Measurements from ENCODE around the gene SDS.

DNA sequence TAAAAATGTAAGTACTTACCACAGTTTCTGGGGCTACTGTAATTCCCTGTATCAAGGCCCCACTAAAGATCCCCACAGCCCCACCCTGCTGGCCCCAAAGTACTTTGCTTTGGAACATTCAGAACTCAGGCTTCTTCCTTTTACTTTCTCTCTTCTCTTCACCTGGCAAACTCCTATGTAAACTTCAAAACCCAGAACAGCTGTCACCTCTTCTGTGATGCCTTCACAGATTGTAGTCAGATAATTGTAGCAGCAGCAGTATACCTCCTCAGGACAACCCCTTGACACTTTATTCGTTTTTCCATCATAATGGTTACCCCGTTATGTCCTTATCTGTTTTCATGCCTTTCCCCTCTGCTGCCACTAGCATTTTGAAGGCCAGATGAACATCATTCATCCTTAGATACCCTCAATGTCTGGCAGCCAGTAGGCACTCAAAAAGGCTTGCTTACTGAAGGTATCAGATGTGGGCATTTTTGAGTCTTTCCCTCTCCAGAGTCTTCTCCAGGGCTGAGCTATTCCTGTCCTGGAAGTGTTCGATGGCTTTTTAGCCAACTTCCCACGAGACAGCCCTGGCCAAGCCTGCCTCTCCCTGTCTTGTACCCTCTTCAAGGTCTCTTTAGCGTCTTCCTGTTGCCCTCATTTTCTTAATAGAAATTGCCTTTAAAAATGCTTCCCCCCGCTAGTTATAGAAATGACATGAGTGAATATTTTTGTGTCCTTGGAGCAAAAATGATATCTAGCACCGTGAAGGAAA lies 37.9 kb downstream of the SDS start:
- TF ChIP-seq TAF1 (IDR thresholded peaks at IDR 0.05; ENCODE audit: low read depth) (no peak), NFIC (IDR thresholded peaks at IDR 0.05) (no peak), ZBTB7A (IDR thresholded peaks at IDR 0.05; ENCODE audit: low read depth) (no peak), EP300 (IDR thresholded peaks at IDR 0.05; ENCODE audit: borderline replicate concordance) (no peak), EGR1 (IDR thresholded peaks at IDR 0.05) (no peak), FOXM1 (IDR thresholded peaks at IDR 0.05; ENCODE audit: borderline replicate concordance, low read depth) (no peak), YY1 (IDR thresholded peaks at IDR 0.05; ENCODE audit: low read depth) (no peak), TEAD4 (IDR thresholded peaks at IDR 0.05) (no peak), CEBPB (IDR thresholded peaks at IDR 0.05) (no peak), CREB1 (IDR thresholded peaks at IDR 0.05; ENCODE audit: low read depth) (no peak)
- TF ChIP-seq, protein P1, sequence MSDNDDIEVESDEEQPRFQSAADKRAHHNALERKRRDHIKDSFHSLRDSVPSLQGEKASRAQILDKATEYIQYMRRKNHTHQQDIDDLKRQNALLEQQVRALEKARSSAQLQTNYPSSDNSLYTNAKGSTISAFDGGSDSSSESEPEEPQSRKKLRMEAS (IDR thresholded peaks at IDR 0.05): no peak
- TF ChIP-seq, protein P2, sequence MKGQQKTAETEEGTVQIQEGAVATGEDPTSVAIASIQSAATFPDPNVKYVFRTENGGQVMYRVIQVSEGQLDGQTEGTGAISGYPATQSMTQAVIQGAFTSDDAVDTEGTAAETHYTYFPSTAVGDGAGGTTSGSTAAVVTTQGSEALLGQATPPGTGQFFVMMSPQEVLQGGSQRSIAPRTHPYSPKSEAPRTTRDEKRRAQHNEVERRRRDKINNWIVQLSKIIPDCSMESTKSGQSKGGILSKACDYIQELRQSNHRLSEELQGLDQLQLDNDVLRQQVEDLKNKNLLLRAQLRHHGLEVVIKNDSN (IDR thresholded peaks at IDR 0.05): no peak
- TF ChIP-seq, protein P3, sequence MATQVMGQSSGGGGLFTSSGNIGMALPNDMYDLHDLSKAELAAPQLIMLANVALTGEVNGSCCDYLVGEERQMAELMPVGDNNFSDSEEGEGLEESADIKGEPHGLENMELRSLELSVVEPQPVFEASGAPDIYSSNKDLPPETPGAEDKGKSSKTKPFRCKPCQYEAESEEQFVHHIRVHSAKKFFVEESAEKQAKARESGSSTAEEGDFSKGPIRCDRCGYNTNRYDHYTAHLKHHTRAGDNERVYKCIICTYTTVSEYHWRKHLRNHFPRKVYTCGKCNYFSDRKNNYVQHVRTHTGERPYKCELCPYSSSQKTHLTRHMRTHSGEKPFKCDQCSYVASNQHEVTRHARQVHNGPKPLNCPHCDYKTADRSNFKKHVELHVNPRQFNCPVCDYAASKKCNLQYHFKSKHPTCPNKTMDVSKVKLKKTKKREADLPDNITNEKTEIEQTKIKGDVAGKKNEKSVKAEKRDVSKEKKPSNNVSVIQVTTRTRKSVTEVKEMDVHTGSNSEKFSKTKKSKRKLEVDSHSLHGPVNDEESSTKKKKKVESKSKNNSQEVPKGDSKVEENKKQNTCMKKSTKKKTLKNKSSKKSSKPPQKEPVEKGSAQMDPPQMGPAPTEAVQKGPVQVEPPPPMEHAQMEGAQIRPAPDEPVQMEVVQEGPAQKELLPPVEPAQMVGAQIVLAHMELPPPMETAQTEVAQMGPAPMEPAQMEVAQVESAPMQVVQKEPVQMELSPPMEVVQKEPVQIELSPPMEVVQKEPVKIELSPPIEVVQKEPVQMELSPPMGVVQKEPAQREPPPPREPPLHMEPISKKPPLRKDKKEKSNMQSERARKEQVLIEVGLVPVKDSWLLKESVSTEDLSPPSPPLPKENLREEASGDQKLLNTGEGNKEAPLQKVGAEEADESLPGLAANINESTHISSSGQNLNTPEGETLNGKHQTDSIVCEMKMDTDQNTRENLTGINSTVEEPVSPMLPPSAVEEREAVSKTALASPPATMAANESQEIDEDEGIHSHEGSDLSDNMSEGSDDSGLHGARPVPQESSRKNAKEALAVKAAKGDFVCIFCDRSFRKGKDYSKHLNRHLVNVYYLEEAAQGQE (IDR thresholded peaks at IDR 0.05; ENCODE audit: low read depth): no peak
